Effector CD4-positive, alpha-beta T cell (primary cell): ENCODE measurements around the gene AQP12B.
"Not testable (repeated sequence)": the region's sequence is repeated elsewhere in the genome, so short reads cannot be mapped to it uniquely, and the experiment has no call there.

Source experiments
- DNase-seq: peaks from one replicate; pipeline ENCODE4 v3.0.0-alpha.2; 2020

The AQP12B gene

DNA sequence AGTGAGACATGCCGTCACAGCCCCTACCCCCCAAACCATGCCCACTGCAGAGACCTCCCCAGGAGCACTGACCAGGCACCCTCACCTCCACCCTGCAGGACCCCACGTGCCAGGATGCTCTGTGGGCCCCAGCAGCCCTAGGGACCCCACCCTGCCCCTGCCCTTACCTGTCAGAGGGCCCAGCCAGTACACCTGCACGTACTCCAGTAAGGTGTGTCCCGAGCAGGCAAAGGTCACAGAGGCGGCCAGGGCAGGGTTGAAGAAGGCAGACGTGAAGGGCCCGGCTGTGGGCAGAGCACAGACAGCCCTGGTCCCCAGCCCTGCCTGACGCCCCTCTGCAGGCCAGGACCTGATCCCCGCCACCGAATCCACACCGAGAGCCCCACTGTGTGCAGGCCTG, 2.5 kb downstream of the AQP12B start:
- DNase-seq = not testable (repeated sequence)

GRCh38 chr2:240678909-240679308, 3.8 kb downstream of the AQP12B start:
- not testable (repeated sequence) for DNase-seq

GRCh38 chr2:240678043-240678442, 4.6 kb downstream of the AQP12B start:
- DNase-seq = not testable (repeated sequence)

GRCh38 chr2:240675345-240675744, 7.3 kb downstream of the AQP12B start:
- DNase-seq = not testable (repeated sequence)

DNA sequence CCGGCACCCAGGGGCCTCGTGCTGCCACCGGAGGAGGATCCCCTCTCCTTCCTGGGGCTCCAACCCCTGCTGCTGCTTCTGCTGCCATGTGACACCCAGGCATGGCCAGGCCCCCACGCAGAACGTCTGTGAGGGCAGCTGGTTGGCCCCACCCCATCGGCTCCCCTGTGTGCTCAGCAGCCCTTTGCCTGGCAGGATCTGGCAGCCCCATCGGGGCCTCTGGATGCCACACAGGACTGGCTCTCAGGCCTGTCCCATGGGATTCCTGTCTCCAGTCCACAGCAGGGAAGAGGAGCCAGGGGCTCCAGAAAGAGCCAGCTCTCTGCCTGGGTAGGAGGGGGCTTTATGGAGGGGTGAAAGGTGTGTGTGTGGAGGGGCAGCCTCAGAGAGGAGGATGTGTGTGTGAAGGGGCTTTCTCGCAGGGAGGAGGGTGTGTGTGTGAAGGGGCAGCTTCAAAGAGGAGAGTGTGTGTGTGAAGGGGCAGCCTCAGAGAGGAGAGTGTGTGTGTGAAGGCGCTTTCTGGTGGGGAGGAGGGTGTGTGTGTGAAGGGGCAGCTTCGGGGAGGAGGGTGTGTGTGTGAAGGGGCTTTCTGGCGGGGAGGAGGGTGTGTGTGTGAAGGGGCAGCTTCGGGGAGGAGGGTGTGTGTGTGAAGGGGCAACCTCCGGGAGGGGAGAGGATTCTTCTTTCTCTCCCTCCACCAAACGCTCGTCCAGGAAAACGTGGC, 8.1 kb downstream of the AQP12B start:
- DNase-seq = not testable (repeated sequence)

- no peak for DNase-seq
Observed at GRCh38 chr2:240672701-240673190, 9.9 kb downstream of the AQP12B start.

DNA sequence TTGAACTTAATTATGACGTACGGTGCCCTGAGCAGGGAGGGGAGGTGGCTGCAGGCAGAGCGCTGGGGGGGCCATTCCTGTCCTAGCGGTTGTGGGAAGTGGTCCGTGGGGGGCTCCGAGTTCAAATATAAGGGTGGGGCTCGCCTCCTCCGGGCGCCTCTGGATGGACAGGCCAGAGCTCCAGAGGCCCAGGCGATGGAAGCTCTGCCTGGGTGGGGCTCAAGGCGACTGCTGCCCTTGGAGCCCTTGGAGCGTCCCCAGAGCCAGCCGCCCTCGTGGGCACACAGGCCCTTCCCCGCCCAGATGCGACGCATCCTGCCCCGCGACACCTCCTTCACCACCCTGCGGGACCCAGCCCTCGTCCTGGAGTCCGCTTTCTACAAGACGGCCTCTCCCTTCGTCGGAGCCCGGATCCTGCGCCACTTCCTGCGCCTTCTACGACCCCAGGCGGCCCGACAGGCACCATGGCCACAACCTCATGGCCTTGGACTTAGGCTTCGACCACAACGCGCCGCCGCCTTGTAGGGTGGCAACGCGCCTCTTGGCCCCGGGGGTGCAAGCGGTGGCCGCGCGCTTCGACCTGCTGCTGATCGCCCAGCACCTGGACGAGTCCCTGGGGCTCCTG, 10.5 kb downstream of the AQP12B start:
- DNase-seq = no peak

DNA sequence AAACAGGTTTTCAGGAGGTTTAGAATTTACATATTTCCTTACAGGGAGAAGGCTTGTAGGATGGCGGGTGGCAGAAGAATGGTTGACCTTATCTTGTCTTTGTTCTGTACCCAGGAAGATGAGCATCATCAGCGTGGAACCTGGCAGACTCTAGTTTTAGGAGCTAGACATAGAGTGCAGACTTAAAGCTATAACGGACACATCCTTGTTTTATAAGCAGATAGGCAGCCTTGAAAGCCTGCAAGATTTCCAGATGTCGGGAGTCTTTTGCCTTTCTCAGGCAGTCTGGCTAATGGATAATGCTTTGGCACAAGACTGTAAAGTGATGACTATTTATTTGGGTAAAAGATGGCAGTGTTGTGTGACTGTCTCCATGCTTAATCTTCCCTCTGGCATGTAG, 11.7 kb downstream of the AQP12B start:
- no peak for DNase-seq

- DNase-seq = no peak
Observed at GRCh38 chr2:240670402-240670801, 12.3 kb downstream of the AQP12B start.

- DNase-seq = no peak
Observed at GRCh38 chr2:240664622-240665021, 18.1 kb downstream of the AQP12B start.

- no peak for DNase-seq
Observed at GRCh38 chr2:240663546-240664190, 19.0 kb downstream of the AQP12B start.

DNA sequence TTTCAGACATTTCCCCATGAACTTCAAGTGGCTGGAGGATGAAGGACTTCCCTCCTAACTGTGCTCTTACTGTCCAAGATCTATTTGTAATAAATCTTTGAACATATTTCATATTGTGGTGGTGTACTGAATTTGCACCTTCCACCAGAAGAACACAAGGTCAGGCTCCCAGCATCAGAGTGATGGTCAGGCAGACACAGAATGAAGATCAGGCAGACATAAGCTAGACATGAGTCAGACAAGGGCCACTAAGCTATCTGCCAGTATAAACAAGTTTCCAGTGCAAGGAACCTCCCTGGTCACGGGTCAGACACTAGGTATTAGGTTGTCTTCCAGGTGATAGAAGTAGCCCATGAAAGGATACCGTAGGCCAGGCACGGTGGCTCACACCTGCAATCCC, 20.0 kb downstream of the AQP12B start:
- no peak for DNase-seq

- DNase-seq = not testable (repeated sequence)
Observed at GRCh38 chr2:240659883-240660282, 22.8 kb downstream of the AQP12B start.

DNA sequence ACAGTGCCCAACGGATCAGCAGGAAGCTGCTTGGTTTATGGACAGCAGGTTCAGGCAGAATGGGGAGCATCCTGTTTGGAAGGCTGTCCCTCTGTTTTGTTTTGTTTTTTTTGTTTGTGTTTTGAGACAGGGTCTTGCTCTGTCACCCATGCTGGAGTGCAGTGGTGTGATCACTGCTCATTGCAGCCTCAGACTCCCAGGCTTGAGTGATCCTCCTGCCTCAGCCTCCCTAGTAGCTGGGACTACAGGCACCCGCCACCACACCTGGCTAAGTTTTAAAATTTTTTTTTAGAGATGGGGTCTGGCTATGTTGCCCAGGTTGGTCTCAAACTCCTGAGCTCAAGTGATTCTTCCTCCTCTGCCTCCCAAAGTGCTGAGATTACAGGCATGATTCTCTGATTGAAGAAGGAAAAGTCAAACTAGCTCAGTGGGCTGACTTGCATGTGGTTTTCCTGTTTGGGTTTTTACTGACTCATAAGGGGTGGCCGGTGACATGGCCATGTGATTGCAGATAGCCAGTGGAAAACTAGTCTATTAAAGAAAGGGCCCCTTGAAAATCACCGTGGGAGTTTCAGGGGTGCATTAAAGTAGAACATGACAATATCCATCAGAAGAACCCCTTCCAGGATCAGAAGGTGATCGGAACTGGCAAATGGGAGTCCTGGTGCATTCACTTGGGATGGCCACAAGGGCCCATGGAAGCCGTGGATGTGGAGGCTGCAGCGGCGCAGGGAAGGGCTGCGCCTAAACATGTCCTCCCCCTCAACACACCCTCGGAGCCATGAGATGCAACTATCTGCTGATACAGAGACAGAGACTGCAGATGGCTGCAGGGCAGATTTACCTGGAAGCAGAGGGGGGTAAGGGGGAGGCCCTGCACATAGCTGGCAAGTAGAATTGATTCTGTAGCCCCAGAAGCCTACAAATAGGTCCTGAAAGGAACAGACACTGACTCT, 26.5 kb downstream of the AQP12B start:
- no peak for DNase-seq

GRCh38 chr2:240651185-240651584, 31.5 kb downstream of the AQP12B start:
- no peak for DNase-seq

DNA sequence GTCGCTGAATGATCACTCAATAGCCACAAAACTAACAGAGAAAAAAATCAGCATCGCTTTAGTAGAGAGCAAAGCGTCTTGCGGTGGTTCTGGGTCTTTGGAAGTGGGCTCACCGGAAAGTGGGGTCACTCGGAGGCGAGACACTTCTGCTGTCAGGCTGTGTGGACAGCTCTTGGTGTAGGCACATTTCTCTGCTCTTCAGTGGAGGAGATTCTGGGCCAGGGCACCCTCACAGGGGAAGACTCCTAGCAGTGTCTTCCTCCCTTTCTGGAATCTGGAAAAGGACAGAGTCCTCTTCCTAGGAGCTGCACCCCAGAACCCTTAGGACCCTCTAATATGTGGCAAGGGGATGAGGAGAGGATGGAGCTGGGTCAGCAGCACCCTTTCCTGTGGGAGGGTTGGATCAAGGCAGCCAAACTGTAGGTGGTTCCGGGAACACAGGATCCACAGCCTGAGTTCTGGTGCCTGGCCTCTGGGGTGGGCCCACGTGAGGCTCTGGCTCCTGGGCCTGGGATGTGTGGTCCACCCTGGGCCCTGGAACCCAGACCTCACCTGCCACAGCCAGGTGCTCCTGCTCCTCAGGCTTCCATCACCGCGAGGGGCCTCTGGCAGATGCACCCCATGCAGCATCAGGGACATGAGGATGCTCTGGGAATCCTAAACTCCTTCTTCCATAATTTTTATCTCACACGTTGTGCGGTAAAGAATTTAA, 32.3 kb downstream of the AQP12B start:
- no peak for DNase-seq

DNA sequence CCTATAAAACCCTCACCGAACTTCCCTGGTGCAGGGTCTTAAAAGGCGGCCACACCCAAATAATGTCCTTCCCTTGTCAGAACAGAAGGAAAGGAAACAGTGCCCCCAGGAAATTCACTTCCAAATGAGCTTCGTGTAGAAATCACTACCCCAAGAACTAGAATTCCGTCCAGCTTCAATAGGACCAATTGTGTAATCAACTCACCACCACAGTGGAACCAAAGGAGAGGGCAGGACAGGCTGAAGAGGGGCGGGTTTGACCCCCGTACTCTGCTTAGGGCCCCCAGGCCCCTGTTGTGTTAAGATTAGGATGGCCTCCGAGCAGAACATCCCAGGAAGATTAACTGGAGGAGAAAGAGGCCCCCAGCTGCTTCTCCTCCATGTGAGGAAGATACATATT, 33.4 kb downstream of the AQP12B start:
- no peak for DNase-seq

- DNase-seq = no peak
Observed at GRCh38 chr2:240648650-240649275, 33.9 kb downstream of the AQP12B start.

DNA sequence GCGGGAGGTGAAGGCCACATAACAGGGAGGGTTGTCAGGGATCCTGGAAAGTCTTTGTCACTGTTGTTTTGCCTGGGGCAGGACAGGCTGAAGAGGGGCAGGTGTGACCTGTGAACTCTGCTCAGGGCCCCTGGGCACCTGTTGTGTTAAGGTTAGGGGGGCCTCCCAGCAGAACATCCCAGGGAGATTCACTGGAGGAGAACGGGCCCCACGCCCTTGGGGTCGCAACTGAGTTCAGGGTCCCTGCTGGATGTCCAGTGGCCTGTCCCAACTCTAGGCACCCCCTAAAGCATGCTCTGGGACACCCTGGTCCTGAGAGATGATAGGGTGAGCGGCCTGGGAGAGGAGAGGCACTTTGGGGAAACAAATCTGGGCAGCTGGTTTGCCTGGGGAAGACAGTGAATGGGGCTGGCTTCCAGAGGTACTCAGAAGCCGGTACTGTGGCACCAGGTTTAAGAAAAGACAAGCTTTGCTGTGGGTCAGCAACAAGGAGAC, 34.5 kb downstream of the AQP12B start:
- no peak for DNase-seq

DNA sequence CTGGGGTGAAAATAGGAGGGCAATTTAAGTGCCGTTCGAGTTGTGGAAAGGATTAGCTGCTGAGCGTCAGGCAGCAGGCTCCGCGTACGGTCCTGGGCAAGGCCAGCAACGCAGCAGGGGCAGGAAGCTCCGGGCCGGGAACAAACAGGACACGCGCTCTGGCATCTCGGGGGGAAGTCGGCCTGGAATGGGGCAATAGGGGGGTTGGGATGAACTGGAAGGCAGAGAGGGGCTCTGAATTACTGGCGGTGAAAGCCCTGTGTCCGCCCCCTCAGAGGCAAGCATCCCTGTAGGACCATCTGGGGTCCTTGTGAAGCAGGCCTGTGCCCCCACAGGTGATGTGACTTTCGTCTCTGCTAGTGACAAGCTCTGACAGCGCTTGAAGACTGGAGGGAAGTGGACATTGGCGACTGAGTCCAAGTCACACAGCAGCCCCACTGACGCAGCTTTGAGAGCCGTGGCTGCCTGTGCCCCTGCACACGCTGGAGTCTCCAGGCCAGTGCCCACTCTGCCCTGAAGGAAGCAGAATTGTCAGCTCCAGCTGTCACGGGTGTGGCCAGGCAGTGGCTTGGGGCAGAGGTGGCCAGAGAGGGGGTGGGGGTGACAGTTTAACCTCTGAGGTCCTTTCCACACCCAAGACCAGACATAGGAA, 35.1 kb downstream of the AQP12B start:
- DNase-seq = no peak
